OCI-LY1 (cell line): ENCODE data around the gene CCDC73.

Experiments
- H2AFZ ChIP-seq: fragments of 200-600 bp; sonication (generic), shearing (Covaris generic); 2 replicates; pipeline ENCODE4 v1.6.0; 2014; ENCODE audit warnings: antibody characterized with exemption, mild to moderate bottlenecking, low read length
- H3F3A ChIP-seq: fragments of 200-600 bp; sonication (generic), shearing (Covaris generic); 2 replicates; pipeline ENCODE4 v1.6.0; 2014; ENCODE audit warnings: mild to moderate bottlenecking, antibody characterized with exemption, low read length, moderate library complexity; ENCODE audit not compliant: insufficient read depth
- H3K27ac ChIP-seq: fragments of 200-600 bp; sonication (generic); 2 replicates; pipeline ENCODE4 v1.5.1; 2014; ENCODE audit warnings: low read length, mixed run types, mild to moderate bottlenecking, low read depth; ENCODE audit not compliant: poor library complexity, severe bottlenecking
- H3K27me3 ChIP-seq: fragments of 200-600 bp; sonication (generic); 2 replicates; pipeline ENCODE4 v1.6.0; 2014; ENCODE audit warnings: antibody characterized with exemption, mild to moderate bottlenecking, low read length, moderate library complexity; ENCODE audit not compliant: insufficient read depth
- H3K36me3 ChIP-seq: fragments of 200-600 bp; sonication (generic); 2 replicates; pipeline ENCODE4 v1.6.1; 2014; ENCODE audit warnings: mild to moderate bottlenecking, antibody characterized with exemption, low read length, moderate library complexity, mixed read lengths; ENCODE audit not compliant: insufficient read depth
- H3K4me1 ChIP-seq: fragments of 200-600 bp; sonication (generic); 2 replicates; pipeline ENCODE4 v1.5.1; 2014; ENCODE audit warnings: mild to moderate bottlenecking, low read length, moderate library complexity; ENCODE audit not compliant: insufficient read depth, severe bottlenecking
- H3K4me2 ChIP-seq: fragments of 200-600 bp; sonication (generic), shearing (Covaris generic); 2 replicates; pipeline ENCODE4 v1.6.1; 2014; ENCODE audit warnings: low read length
- H3K4me3 ChIP-seq: fragments of 200-600 bp; sonication (generic); 2 replicates; pipeline ENCODE4 v1.5.1; 2014; ENCODE audit warnings: low read length, low read depth, mild to moderate bottlenecking, mixed read lengths; ENCODE audit not compliant: poor library complexity, severe bottlenecking
- H3K79me2 ChIP-seq: fragments of 200-600 bp; shearing (Covaris generic); 2 replicates; pipeline ENCODE4 v1.6.1; 2016; ENCODE audit warnings: mixed run types, low read length, mixed read lengths; ENCODE audit not compliant: insufficient read depth
- H3K9ac ChIP-seq: fragments of 200-600 bp; sonication (generic), shearing (Covaris generic); 2 replicates; pipeline ENCODE4 v1.6.1; 2014; ENCODE audit warnings: mild to moderate bottlenecking, low read length, mixed read lengths
- H3K9me2 ChIP-seq: fragments of 200-600 bp; sonication (generic), shearing (Covaris generic); 2 replicates; pipeline ENCODE4 v1.6.1; 2014; ENCODE audit warnings: low read depth, mild to moderate bottlenecking, low read length, mixed read lengths
- H3K9me3 ChIP-seq: fragments of 200-600 bp; shearing (Covaris generic); 2 replicates; pipeline ENCODE4 v1.6.1; 2014; ENCODE audit warnings: low read length, mixed read lengths
- H4K20me1 ChIP-seq: fragments of 200-600 bp; sonication (generic), shearing (Covaris generic); 2 replicates; pipeline ENCODE4 v1.6.0; 2016; ENCODE audit warnings: mild to moderate bottlenecking, low read length; ENCODE audit not compliant: insufficient read depth
- EZH2 ChIP-seq: fragments of 200-600 bp; sonication (generic), shearing (Covaris generic); IDR thresholded peaks from 2 replicates; pipeline ENCODE4 v1.8.0; 2017; ENCODE audit warnings: borderline replicate concordance, mixed run types, mild to moderate bottlenecking, antibody characterized with exemption, low read length, moderate library complexity, mixed read lengths
- TF ChIP-seq, protein P1 (sequence below): fragments of 200-600 bp; sonication (generic), shearing (Covaris generic); IDR thresholded peaks from 2 replicates; pipeline ENCODE4 v1.5.1; 2017; ENCODE audit warnings: mild to moderate bottlenecking, antibody characterized with exemption, low read length, moderate library complexity, mixed read lengths

Gene CCDC73

DNA sequence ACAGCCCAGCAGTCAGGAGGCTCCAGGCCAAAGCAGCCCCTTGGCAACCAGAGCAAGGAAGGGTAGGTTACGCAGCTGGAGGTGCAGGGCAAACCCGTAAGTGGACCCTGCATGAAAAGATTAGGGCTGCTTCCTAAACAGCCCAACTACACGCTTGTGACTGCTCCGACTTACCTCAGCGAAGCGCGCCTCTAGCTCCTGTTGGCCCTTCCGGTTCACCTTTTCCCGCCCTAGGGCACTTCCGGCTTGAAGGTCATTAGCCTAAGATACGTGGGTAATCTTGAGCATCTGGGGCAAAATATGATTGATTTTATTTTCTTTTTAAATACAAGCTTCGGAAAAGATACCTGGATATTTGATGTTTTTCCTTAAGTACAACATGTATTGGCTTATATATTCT is at the start of gene CCDC73:
Gene CCDC73 (minus strand): TSS at position 224 of the 400 bp plus-strand sequence. CDS start 34,419 bp downstream, outside the sequence.
- Histone ChIP-seq H3F3A (no peaks in the 10 kb centered on the region), H3K9me2 (no peaks in the 10 kb centered on the region), H3K27ac (no peak within 1 kb of the TSS), H3K27me3 (no peaks in the 10 kb centered on the region), H3K4me2 (no peak within 1 kb of the TSS), H3K9me3 (no peaks in the 10 kb centered on the region), H4K20me1 (no peaks in the 10 kb centered on the region), H3K4me3 (no peak within 1 kb of the TSS), H3K36me3 (no peaks in the 10 kb centered on the region), H3K9ac (no peak within 1 kb of the TSS), H2AFZ (no peak within 1 kb of the TSS), H3K4me1 (no peaks in the 10 kb centered on the region), H3K79me2 (no peaks in the 10 kb centered on the region)
- TF ChIP-seq, protein P1, sequence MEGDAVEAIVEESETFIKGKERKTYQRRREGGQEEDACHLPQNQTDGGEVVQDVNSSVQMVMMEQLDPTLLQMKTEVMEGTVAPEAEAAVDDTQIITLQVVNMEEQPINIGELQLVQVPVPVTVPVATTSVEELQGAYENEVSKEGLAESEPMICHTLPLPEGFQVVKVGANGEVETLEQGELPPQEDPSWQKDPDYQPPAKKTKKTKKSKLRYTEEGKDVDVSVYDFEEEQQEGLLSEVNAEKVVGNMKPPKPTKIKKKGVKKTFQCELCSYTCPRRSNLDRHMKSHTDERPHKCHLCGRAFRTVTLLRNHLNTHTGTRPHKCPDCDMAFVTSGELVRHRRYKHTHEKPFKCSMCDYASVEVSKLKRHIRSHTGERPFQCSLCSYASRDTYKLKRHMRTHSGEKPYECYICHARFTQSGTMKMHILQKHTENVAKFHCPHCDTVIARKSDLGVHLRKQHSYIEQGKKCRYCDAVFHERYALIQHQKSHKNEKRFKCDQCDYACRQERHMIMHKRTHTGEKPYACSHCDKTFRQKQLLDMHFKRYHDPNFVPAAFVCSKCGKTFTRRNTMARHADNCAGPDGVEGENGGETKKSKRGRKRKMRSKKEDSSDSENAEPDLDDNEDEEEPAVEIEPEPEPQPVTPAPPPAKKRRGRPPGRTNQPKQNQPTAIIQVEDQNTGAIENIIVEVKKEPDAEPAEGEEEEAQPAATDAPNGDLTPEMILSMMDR: no peak
- TF ChIP-seq EZH2: no peak

DNA sequence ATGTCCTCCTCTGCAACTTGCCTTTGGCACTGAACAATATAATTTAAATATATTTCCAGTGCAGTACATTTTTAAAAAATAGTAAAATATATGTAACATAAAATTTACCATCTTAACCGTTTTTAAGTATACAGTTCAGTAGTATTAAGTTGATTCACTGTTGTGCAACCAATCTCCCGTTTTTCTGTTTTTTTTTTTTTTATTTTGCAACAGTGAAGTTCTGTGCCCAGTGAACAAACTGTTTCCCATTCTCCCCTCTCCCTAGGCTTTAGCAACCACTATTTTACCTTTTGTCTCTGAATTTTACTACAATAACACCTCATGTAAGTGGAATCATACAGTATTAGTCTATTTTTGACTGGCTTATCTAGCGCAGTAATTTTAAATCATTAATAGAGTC is 49.1 kb upstream of the CCDC73 start:
- no peaks in the 10 kb centered on the region for H3K4me1 ChIP-seq
- H3K9ac ChIP-seq: no peak overlapping the region
- H3F3A ChIP-seq: no peaks in the 10 kb centered on the region
- H3K27ac ChIP-seq: no peak overlapping the region
- TF ChIP-seq, protein P1: no peak
- no peak for TF ChIP-seq EZH2
- H3K79me2 ChIP-seq: no peaks in the 10 kb centered on the region
- no peak overlapping the region for H3K4me2 ChIP-seq
- no peaks in the 10 kb centered on the region for H4K20me1 ChIP-seq
- no peaks in the 10 kb centered on the region for H3K9me2 ChIP-seq
- H3K36me3 ChIP-seq: no peaks in the 10 kb centered on the region
- no peak overlapping the region for H2AFZ ChIP-seq
- no peaks in the 10 kb centered on the region; the same call in 1 of the 2 replicates for H3K27me3 ChIP-seq
- H3K9me3 ChIP-seq: no peaks in the 10 kb centered on the region
- H3K4me3 ChIP-seq: no peak overlapping the region

DNA sequence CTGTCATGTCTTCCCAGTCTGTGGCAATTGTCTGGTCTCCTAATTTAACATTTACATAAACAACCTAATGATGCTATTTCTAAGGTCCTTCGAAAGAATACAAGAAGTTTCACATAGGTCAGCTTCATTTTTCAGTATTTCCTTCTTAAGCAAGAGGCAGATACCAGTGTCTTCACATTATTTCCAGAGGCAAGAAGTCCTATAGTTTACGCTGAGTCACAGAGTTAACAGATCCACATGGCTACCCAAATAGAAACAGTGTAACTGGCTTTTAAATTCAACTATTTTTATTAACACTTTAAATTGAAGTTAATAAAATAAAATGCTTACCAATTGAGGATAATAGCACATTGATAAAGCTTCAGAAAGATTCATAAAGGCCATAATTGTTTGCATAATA is 46.1 kb upstream of the CCDC73 start:
- H4K20me1 ChIP-seq: no peaks in the 10 kb centered on the region
- H3K27ac ChIP-seq: no peak overlapping the region
- TF ChIP-seq, protein P1: no peak
- no peak for TF ChIP-seq EZH2
- H3K9me3 ChIP-seq: no peaks in the 10 kb centered on the region
- H2AFZ ChIP-seq: no peak overlapping the region
- no peaks in the 10 kb centered on the region for H3F3A ChIP-seq
- no peak overlapping the region for H3K4me2 ChIP-seq
- no peaks in the 10 kb centered on the region for H3K9me2 ChIP-seq
- no peaks in the 10 kb centered on the region for H3K79me2 ChIP-seq
- H3K4me1 ChIP-seq: no peaks in the 10 kb centered on the region
- H3K4me3 ChIP-seq: no peak overlapping the region
- no peak overlapping the region for H3K9ac ChIP-seq
- no peaks in the 10 kb centered on the region for H3K36me3 ChIP-seq
- no peaks in the 10 kb centered on the region for H3K27me3 ChIP-seq
